SK-N-MC (cell line): Measurements from ENCODE around the gene SNN.

Experiments used
- DNase-seq: peaks from one replicate; pipeline ENCODE4 v3.0.0-alpha.2; 2011; ENCODE audit warnings: low read depth, low spot score
- H3K27ac ChIP-seq: fragments of 200-600 bp; sonication (generic); 2 replicates; pipeline ENCODE4 v1.5.1; 2016; ENCODE audit warnings: mixed run types
- H3K36me3 ChIP-seq: fragments of 200-600 bp; sonication (generic); 2 replicates; pipeline ENCODE4 v1.6.1; 2017; ENCODE audit warnings: antibody characterized with exemption, low read length, mixed read lengths; ENCODE audit not compliant: insufficient read depth
- H3K4me3 ChIP-seq: fragments of 200-600 bp; sonication (generic); 2 replicates; pipeline ENCODE4 v1.5.1; 2016
- H3K9ac ChIP-seq: fragments of 200-600 bp; sonication (generic); 2 replicates; pipeline ENCODE4 v1.8.0; 2017; ENCODE audit warnings: mixed run types, mixed read lengths; ENCODE audit not compliant: insufficient read length
- H3K9me3 ChIP-seq: fragments of 200-600 bp; sonication (generic); 2 replicates; pipeline ENCODE4 v1.6.1; 2017; ENCODE audit warnings: low read depth, mild to moderate bottlenecking, antibody characterized with exemption, low read length, moderate library complexity, mixed read lengths
- EZH2 ChIP-seq: fragments of 200-600 bp; sonication (generic); IDR thresholded peaks from one replicate; pipeline ENCODE4 v1.6.1; 2017; ENCODE audit warnings: antibody characterized with exemption
- FOXP2 ChIP-seq: optimal IDR thresholded peaks from 2 replicates; pipeline ENCODE3; 2011; ENCODE audit warnings: mild to moderate bottlenecking, moderate library complexity; ENCODE audit not compliant: insufficient read depth; ENCODE audit errors: extremely low read length, control extremely low read depth
- POLR2AphosphoS5 ChIP-seq: IDR thresholded peaks from 2 replicates; pipeline ENCODE4 v1.6.1; 2012; ENCODE audit warnings: mild to moderate bottlenecking, low read depth, low read length, borderline replicate concordance

The SNN gene

DNA sequence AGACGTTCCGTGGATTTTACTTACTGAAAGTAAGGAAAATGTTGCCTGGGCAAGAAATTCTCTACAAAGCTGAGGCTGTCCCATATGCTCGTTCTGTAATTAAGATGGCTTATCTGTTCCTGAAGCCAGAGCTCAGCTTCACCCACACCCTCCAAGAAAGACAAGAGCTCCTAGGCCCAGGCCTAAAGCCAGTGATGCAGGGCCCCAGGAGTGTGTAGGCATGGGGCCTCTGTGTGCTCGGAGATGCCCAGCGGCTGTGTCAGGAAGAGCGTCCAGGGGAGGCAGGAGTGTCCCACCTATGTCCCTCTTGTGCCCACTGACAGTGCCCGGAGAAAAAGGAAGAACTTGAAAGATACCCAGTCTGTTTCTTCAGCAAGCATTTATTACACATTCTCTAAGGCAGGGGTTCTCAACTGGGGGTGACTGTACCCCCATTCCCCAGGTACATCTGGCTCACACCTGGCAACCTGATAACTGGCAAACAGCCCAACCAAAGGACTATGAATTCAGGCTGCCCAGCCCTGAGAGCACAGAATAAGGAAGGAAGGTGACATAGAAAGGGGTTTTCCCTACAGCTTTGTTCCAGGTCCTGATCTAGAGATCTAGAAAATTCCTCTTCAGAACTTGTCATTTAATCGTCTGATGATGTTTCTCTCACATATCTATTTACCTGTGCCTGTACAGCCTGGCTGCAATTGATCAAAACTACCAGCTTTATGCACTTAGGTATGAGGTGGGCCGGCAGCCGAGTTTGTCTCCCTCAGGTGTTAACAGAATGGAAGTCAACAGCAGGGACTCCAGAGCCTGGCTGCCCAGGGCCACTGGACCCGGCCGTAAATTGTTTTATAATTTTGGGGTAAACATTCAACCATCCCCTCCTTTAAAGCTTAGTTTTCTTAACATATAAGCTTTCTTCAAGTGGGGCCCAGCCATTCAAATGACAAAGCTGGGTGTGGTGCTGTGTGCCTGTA lies 12.0 kb downstream of the SNN start:
- no peak overlapping the region for H3K9ac ChIP-seq
- TF ChIP-seq EZH2 = no peak
- no peak for TF ChIP-seq FOXP2
- no peak for TF ChIP-seq POLR2AphosphoS5

DNA sequence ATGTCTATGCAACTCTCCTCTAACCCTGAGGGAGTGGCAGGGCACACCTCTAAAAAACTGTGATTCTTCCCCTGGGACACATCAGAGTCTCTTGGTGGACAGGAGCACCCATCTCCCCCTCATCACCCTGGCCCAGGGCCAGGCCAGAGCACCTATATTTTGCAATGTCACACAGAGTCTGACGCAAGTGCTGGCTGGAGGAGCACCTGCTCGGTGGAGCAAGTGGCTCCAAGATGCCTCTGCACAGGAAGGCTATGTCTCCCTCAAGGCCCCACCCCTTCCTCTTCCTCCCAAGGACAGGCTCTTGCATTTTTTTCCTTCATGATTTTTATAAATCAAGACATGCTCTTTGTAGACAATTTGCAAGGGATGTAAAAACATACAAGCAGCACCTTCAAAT lies 13.3 kb downstream of the SNN start:
- DNase-seq = no peak
- Histone ChIP-seq H3K36me3 (peaks cover 28% of the 10 kb centered on the region; the same call in 1 of the 2 replicates), H3K27ac (no peak overlapping the region), H3K4me3 (no peak overlapping the region), H3K9me3 (no peaks in the 10 kb centered on the region), H3K9ac (no peak overlapping the region)
- TF ChIP-seq FOXP2 (no peak), EZH2 (no peak), POLR2AphosphoS5 (no peak)

More for the DNA sequence above, 12.0 kb downstream of the SNN start:
- peaks cover 34% of the 10 kb centered on the region; the same call in 1 of the 2 replicates for H3K36me3 ChIP-seq
- no peak overlapping the region for H3K4me3 ChIP-seq
- no peaks in the 10 kb centered on the region for H3K9me3 ChIP-seq
- DNase-seq = no peak
- H3K27ac ChIP-seq = no peak overlapping the region

DNA sequence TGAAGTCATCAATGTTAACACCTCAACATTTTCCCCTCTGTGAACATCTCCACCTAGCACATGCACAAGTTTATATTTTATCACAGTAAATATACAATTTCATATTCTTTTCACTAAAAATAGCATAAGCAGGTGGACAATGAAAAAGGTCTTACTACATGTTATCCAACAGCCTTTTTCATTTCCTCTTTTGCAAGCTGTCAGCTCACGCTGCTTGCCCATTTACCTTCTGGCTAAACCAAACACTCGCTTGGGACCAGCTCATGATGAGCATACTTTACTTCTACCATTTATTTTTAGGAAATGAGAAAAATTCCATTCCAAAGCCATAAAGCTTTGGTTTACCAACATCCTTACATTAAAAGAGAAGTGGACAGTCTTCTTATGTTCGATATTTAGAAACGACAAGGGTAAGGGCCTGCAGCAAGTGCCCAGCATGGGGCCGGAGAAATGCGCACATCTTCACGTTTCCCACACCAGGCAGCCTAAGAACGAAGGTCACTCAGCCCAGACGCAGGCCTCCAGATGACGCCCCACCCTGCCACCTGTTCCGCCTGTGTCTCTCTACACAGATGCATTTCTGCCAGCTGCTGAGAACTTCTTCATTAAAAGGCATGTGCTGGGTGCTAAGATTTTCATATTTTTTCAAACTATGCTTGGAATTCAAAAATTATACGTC lies 13.9 kb downstream of the SNN start:
- Histone ChIP-seq H3K36me3 (peaks cover 34% of the 10 kb centered on the region; the same call in 1 of the 2 replicates), H3K4me3 (no peak overlapping the region), H3K9ac (no peak overlapping the region), H3K27ac (no peak overlapping the region), H3K9me3 (no peaks in the 10 kb centered on the region)
- no peak for TF ChIP-seq FOXP2
- no peak for TF ChIP-seq POLR2AphosphoS5
- no peak for TF ChIP-seq EZH2
- no peak for DNase-seq

DNA sequence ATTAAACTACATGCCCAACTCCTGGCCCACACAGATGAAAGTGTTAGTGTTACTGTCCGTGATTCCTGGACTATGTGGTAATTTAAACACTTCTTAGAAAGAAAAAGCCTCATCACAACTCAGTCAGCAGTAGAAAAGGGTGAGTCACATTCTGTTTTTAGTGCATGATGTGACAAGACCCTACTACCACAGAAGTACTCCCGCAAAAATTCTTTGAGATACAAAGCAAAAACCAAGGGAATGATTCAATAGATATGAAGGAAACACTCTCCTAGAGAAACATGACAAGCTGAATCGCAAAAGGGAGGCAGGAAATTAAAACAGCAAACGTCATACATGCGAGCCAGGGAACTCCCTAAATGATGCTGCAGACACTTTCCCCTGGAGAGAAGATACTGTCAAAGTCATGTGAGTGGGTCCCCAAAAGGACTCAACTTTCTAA lies 14.4 kb downstream of the SNN start:
- Histone ChIP-seq H3K4me3 (no peak overlapping the region), H3K27ac (no peak overlapping the region), H3K9me3 (no peaks in the 10 kb centered on the region), H3K9ac (no peak overlapping the region), H3K36me3 (peaks cover 38% of the 10 kb centered on the region; the same call in 1 of the 2 replicates)
- TF ChIP-seq EZH2 (no peak), POLR2AphosphoS5 (no peak), FOXP2 (no peak)
- no peak for DNase-seq

DNA sequence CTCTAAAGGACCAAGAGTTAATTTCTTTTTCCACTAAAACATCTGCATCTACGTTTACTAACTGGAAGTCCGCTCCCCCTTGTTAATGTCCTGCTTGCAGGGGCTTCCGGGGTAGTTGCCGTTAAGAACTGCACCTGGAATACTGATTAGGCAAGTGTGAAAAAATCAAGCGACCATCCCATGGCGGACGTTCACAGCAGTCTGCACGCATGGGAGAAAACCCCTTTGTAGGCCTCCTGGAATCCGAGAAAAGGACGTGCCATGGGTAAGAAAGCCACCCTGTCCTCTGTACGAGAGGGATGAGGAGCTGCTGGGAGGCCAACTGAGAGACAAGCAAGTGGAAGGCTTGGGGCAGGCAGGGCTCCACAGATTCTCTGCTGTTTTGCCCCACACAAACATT lies 14.9 kb downstream of the SNN start:
- H3K9me3 ChIP-seq = no peaks in the 10 kb centered on the region
- H3K9ac ChIP-seq = no peak overlapping the region
- H3K36me3 ChIP-seq = peaks cover 35% of the 10 kb centered on the region; the same call in 1 of the 2 replicates
- no peak overlapping the region for H3K4me3 ChIP-seq
- TF ChIP-seq POLR2AphosphoS5 (no peak), EZH2 (no peak), FOXP2 (no peak)
- no peak overlapping the region for H3K27ac ChIP-seq
- DNase-seq = no peak

DNA sequence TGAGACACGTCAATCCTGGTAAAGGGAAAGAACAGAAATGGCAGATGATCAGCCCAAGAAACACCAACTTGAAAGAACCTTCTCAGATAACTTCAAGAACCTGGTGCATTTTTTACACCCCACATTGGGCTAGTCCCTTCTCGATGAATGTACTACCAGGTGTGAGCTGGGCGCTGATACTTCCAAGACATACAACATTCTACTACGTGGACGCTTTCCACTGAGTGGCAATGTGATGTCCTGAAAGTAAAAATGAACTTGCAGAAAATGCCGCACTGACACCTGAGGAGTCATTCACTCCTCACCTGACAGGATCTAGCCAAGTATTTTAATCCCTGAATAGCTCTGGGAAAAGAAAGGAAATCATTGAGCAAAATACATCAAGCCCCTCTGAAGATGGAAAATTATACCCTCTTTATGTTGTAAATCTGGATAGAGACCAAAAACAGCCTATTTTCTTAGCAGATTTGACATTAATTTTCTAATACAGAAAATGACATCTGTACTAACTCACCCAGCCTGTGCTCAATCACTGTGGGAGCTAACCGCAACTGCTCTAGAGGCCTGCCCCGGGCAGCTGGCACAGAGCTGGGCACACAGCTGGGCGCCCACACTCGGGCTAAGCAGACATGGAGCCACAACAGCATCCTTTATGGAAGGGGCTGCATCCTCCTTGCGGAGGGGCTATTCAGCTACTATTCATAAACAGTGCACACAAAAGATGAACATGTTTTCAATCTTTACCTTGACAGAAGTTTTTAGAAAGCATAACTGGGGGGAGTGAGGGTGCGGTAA lies 16.2 kb downstream of the SNN start:
- Histone ChIP-seq H3K9ac (no peak overlapping the region), H3K9me3 (no peaks in the 10 kb centered on the region), H3K27ac (no peak overlapping the region), H3K36me3 (peaks cover 23% of the 10 kb centered on the region; the same call in 1 of the 2 replicates), H3K4me3 (no peak overlapping the region)
- no peak for DNase-seq
- TF ChIP-seq EZH2 (no peak), FOXP2 (no peak), POLR2AphosphoS5 (no peak)

DNA sequence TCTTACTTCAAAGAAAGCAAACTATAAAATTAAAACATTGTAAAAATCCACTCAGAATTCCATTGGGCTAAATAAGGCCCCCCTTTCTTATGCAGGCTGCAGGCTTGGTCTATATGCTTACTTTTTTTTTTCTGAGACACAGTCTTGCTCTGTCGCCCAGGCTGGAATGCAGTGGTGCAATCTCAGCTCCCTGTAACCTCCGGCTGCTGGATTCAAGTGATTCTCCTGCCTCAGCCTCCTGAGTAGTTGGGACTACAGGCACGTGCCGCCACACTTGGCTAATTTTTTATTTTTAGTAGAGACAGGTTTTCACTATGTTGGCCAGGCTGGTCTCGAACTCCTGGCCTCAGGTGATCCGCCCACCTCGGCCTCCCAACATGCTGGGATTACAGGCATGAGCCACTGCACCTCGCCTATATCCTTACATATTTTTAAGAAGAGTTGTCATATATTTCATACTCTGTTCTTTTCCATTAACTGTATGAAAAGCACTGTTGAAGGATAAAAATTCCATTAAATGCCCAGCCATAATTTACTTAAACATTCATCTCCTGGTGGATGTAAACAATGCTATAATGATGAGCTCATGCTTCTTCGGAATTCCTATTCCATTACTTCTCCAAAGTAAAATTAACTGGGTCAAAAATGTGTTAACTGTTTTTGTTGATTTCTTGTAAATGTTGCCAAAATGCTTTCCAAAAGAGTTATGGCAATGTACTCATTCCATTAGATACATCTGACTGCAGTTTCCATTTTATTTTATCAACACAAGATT lies 17.8 kb downstream of the SNN start:
- H3K9me3 ChIP-seq = no peaks in the 10 kb centered on the region
- H3K9ac ChIP-seq = no peak overlapping the region
- no peak overlapping the region for H3K4me3 ChIP-seq
- no peak overlapping the region for H3K27ac ChIP-seq
- DNase-seq = no peak
- H3K36me3 ChIP-seq = peaks cover 29% of the 10 kb centered on the region
- no peak for TF ChIP-seq POLR2AphosphoS5
- TF ChIP-seq EZH2 = no peak
